ENCODE measurements around the gene SPATC1L. TPM values are rescaled to one million over a fixed set of nuclear protein-coding genes. Genes with fewer than 3 reads are reported as not detected.

Gene SPATC1L
- polyA plus RNA-seq, 1 experiment = 8.4 TPM

DNA sequence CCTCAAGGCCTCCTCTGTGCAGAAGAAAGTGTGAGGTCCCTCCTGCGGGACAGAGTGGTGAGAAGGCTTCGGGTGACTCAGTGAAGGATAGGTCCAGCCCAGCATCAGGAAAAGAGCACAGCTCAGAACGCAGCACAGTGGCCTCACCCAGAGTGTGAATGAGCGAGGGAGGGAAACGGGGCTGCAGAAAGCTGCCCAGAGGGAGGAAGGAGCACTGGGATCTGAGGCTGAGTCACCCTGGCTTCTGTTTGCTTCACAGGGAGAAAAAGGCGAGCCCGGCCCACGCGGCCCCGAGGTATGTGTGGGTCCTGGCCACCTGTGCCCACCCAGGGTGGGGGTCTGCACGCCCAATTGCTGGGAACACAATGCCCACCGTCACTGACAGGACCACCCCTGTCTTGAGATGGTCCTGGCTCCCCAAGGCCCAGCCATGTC lies 62.0 kb downstream of the SPATC1L start:
- Histone ChIP-seq H3K4me3 (ENCODE audit: low read depth, low read length) (no peak overlapping the region), H3K36me3 (ENCODE audit: control insufficient read depth, insufficient read depth, low read length) (peaks cover 86% of the 10 kb centered on the region), H3K27me3 (ENCODE audit: control insufficient read depth, insufficient read depth, low read length) (no peaks in the 10 kb centered on the region)
- no peak for DNase-seq (ENCODE audit: low read depth)
- TF ChIP-seq, protein P1, sequence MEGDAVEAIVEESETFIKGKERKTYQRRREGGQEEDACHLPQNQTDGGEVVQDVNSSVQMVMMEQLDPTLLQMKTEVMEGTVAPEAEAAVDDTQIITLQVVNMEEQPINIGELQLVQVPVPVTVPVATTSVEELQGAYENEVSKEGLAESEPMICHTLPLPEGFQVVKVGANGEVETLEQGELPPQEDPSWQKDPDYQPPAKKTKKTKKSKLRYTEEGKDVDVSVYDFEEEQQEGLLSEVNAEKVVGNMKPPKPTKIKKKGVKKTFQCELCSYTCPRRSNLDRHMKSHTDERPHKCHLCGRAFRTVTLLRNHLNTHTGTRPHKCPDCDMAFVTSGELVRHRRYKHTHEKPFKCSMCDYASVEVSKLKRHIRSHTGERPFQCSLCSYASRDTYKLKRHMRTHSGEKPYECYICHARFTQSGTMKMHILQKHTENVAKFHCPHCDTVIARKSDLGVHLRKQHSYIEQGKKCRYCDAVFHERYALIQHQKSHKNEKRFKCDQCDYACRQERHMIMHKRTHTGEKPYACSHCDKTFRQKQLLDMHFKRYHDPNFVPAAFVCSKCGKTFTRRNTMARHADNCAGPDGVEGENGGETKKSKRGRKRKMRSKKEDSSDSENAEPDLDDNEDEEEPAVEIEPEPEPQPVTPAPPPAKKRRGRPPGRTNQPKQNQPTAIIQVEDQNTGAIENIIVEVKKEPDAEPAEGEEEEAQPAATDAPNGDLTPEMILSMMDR (IDR thresholded peaks at IDR 0.05; ENCODE audit: insufficient read depth, low read depth, low read length) = no peak
- CTCF ChIA-PET = interaction anchor here (0.9 to 1.3 kb wide), 3 partner anchors 16 to 149 kb away, joined by 3 read pairs; no protein-coding TSS in a partner anchor
- POLR2A ChIA-PET = no interaction called here

DNA sequence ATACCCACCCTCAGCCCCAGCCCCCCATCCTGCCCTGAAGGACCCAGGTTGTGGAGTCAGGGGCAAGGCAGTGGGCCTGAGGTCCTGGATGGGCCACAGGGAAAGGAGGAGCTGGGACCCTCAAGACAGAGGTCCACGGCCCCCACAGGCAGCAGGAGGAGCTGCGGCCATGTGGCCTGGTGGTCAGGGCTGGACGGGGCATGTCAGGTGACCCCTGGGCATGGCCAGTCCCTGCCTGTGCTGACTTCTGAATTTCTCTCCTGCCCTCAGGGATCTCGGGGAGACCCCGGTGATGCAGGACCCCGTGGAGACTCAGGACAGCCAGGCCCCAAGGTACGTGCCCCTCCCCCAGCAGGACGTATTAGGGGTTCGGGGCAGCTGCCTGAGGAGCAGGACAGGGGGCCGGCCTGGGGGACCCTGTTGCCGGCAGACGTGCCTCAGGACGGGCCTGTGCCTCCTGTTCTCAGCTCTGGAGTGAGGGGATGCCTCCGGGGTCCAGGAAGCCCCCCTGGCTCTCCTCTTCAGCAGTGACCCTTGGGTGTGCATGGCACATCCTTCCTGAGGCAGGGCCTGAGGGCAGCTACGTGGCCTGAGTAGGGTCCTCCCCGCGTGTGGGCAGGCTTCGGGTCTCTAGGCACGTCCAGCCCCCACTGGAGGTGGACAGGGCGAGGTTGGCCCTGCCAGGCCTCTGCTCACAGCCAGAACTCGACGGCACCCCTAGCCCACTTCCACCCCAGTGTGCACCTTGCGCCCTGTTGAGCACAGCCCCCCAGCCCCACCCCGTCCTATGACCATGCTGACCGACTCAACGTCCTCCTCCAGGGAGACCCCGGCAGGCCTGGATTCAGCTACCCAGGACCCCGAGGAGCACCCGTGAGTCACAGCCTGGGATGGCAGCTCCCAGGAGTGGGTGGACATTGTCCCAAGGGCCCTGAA lies 62.7 kb downstream of the SPATC1L start:
- no peaks in the 10 kb centered on the region for H3K27me3 ChIP-seq (ENCODE audit: control insufficient read depth, insufficient read depth, low read length)
- ChIA-PET POLR2A (no interaction called here), CTCF (interaction anchor here (0.7 to 1.3 kb wide), 3 partner anchors 15 to 148 kb away, joined by 3 read pairs; no protein-coding TSS in a partner anchor)
- no peak overlapping the region for H3K4me3 ChIP-seq (ENCODE audit: low read depth, low read length)
- peaks cover 86% of the 10 kb centered on the region for H3K36me3 ChIP-seq (ENCODE audit: control insufficient read depth, insufficient read depth, low read length)
- TF ChIP-seq, protein P1 (IDR thresholded peaks at IDR 0.05; ENCODE audit: insufficient read depth, low read depth, low read length) = 0 out of 2 replicates have a peak, but pooled peaks have one; percentile 7
- no peak for DNase-seq (ENCODE audit: low read depth)

DNA sequence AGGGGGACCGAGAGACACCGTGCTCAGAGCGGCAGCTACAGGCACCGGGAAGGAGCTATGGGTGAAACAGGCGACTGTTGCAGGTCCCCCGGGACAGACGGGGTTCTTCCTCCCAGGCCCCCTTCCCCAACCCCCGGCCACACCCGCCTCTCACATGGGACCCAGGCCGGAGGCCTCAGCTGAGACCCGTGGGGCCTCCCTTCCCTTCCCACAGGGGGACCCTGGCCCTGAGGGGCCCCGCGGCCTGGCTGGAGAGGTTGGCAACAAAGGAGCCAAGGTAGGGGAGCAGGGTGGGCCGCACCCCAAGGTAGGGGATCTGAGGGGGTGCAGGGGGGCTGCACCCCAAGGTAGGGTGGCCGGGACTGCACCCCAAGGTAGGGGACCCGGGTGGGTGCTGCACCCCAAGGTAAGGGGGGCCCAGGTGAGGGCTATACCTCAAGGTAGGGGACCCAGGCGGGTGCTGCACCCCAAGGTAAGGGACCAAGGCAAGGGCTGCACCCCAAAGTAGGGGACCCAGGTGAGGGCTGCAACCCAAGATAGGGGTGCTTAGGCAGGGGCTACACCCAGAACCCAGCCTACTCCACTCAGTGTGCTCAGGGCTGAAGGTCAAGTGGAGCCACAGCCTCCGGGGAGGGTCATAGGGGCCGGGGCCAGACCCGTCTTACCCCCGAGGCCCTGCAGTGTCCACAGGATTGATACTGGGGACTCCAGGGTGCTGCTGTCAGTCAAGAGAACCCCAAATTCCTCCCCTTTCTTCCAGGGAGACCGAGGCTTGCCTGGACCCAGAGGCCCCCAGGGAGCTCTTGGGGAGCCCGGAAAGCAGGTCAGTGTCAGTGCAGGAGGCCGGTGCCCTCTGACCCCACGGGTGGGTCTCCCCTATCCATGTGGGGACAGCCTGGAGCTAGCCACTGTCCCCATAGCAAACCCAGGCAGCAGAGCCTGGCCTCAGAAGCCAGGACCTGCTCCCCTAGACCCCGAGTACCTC lies 63.7 kb downstream of the SPATC1L start:
- Histone ChIP-seq H3K4me3 (ENCODE audit: low read depth, low read length) (no peak overlapping the region), H3K27me3 (ENCODE audit: control insufficient read depth, insufficient read depth, low read length) (no peaks in the 10 kb centered on the region), H3K36me3 (ENCODE audit: control insufficient read depth, insufficient read depth, low read length) (peaks cover 86% of the 10 kb centered on the region)
- TF ChIP-seq, protein P1 (IDR thresholded peaks at IDR 0.05; ENCODE audit: insufficient read depth, low read depth, low read length) = no peak
- no peak for DNase-seq (ENCODE audit: low read depth)
- ChIA-PET POLR2A (no interaction called here), CTCF (interaction anchor here (0.7 kb wide), 1 partner anchor 147 kb away, joined by 3 read pairs; no protein-coding TSS in a partner anchor)

DNA sequence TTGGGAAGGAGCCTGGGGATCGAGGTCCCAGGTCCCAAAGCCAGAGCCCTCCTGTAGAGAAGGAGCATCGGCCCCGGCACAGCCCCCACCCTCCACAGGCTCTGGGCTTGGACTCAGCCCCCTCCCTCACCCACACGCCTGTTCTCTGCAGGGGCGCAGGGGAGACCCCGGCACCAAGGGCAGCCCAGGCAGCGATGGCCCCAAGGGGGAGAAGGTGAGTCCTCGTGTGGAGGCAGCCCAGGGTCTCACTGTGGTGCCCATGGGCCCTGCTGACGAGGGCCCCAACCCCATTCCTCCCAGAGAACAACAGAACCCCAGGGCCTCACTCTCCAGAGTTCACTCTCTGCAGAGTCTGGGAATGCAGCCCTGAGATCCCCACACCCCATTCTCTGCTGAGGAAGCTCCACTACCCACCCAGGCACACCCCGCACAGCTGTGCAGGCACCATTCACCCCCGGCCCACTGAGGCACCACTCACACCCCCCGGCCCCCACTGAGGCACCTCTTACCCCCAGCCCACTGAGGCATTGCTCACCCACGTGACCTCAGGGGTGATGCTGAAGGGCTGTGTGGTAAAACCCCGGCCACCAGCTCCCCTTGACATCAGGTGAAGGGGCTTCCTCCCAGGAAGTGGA lies 64.5 kb downstream of the SPATC1L start:
- POLR2A ChIA-PET = no interaction called here
- Histone ChIP-seq H3K36me3 (ENCODE audit: control insufficient read depth, insufficient read depth, low read length) (peaks cover 85% of the 10 kb centered on the region), H3K27me3 (ENCODE audit: control insufficient read depth, insufficient read depth, low read length) (no peaks in the 10 kb centered on the region), H3K4me3 (ENCODE audit: low read depth, low read length) (no peak overlapping the region)
- DNase-seq (ENCODE audit: low read depth) = no peak
- TF ChIP-seq, protein P1 (IDR thresholded peaks at IDR 0.05; ENCODE audit: insufficient read depth, low read depth, low read length) = no peak
- CTCF ChIA-PET = no interaction called here

Data from BJ (cell line).